RWPE2 (cell line): Measurements from ENCODE around the gene NOL11.

Source experiments
- ATAC-seq: fragments of 200-7000 bp; cut with Tn5 transposase; 3 replicates; pipeline ENCODE4 v1.9.1; 2021; ENCODE audit warnings: low read depth
- DNase-seq: peaks from one replicate; pipeline ENCODE4 v3.0.0-alpha.2; 2020; ENCODE audit warnings: low spot score
- H3K27ac ChIP-seq: fragments of 450-650 bp; 2 replicates; pipeline ENCODE4 v1.5.1; 2017; ENCODE audit warnings: mild to moderate bottlenecking; ENCODE audit not compliant: poor library complexity, severe bottlenecking
- H3K27me3 ChIP-seq: fragments of 250-450 bp; sonication (Bioruptor Pico); 2 replicates; pipeline ENCODE4 v1.5.1; 2021; ENCODE audit warnings: mild to moderate bottlenecking, moderate library complexity; ENCODE audit not compliant: insufficient read depth, poor library complexity, severe bottlenecking
- H3K36me3 ChIP-seq: fragments of 250-450 bp; sonication (Bioruptor Pico); 2 replicates; pipeline ENCODE4 v1.5.1; 2020; ENCODE audit warnings: low read depth, mild to moderate bottlenecking, moderate library complexity
- H3K4me1 ChIP-seq: fragments of 250-450 bp; sonication (Bioruptor Pico); 2 replicates; pipeline ENCODE4 v1.5.1; 2021; ENCODE audit warnings: mild to moderate bottlenecking, moderate library complexity; ENCODE audit not compliant: insufficient read depth, poor library complexity, severe bottlenecking
- H3K4me3 ChIP-seq: fragments of 250-450 bp; sonication (Bioruptor Pico); 2 replicates; pipeline ENCODE4 v1.5.1; 2021; ENCODE audit warnings: mild to moderate bottlenecking, moderate library complexity; ENCODE audit not compliant: severe bottlenecking
- H3K9me3 ChIP-seq: fragments of 250-450 bp; sonication (Bioruptor Pico); 2 replicates; pipeline ENCODE4 v1.5.1; 2021; ENCODE audit warnings: mild to moderate bottlenecking, moderate library complexity; ENCODE audit not compliant: severe bottlenecking
- CTCF ChIP-seq: fragments of 450-650 bp; IDR thresholded peaks from one replicate; pipeline ENCODE4 v1.5.1; 2017; ENCODE audit warnings: mild to moderate bottlenecking, moderate library complexity; ENCODE audit not compliant: poor library complexity, severe bottlenecking

The NOL11 gene

GRCh38 chr17:67759355-67760171 lies 41.8 kb downstream of the NOL11 start:
- TF ChIP-seq CTCF: no peak
- ATAC-seq: no peak
- H3K36me3 ChIP-seq: no peaks in the 10 kb centered on the region
- no peak for DNase-seq
- H3K4me3 ChIP-seq: no peak overlapping the region
- no peaks in the 10 kb centered on the region for H3K27me3 ChIP-seq
- peaks cover 7% of the 10 kb centered on the region for H3K4me1 ChIP-seq
- no peaks in the 10 kb centered on the region for H3K9me3 ChIP-seq
- H3K27ac ChIP-seq: no peak overlapping the region

- Histone ChIP-seq H3K4me1 (no peaks in the 10 kb centered on the region), H3K27me3 (no peaks in the 10 kb centered on the region), H3K9me3 (no peaks in the 10 kb centered on the region), H3K36me3 (no peaks in the 10 kb centered on the region), H3K4me3 (no peak overlapping the region), H3K27ac (no peak overlapping the region)
- ATAC-seq: no peak
- no peak for TF ChIP-seq CTCF
- no peak for DNase-seq
Measured at GRCh38 chr17:67765623-67766022, 47.9 kb downstream of the NOL11 start.

- no peak for TF ChIP-seq CTCF
- H3K4me1 ChIP-seq: no peaks in the 10 kb centered on the region
- no peaks in the 10 kb centered on the region for H3K27me3 ChIP-seq
- H3K27ac ChIP-seq: no peak overlapping the region
- no peaks in the 10 kb centered on the region for H3K36me3 ChIP-seq
- ATAC-seq (no peak), DNase-seq (no peak)
- no peaks in the 10 kb centered on the region for H3K9me3 ChIP-seq
- H3K4me3 ChIP-seq: no peak overlapping the region
Measured at GRCh38 chr17:67769231-67769630, 51.5 kb downstream of the NOL11 start.

GRCh38 chr17:67770539-67770938 lies 52.8 kb downstream of the NOL11 start:
- Histone ChIP-seq H3K27ac (no peak overlapping the region), H3K4me3 (no peak overlapping the region), H3K36me3 (no peaks in the 10 kb centered on the region), H3K9me3 (no peaks in the 10 kb centered on the region), H3K4me1 (no peaks in the 10 kb centered on the region), H3K27me3 (no peaks in the 10 kb centered on the region)
- ATAC-seq (no peak), DNase-seq (no peak)
- no peak for TF ChIP-seq CTCF

- Histone ChIP-seq H3K27me3 (no peaks in the 10 kb centered on the region), H3K4me3 (no peak overlapping the region), H3K27ac (no peak overlapping the region), H3K36me3 (no peaks in the 10 kb centered on the region), H3K9me3 (no peaks in the 10 kb centered on the region), H3K4me1 (no peaks in the 10 kb centered on the region)
- no peak for ATAC-seq
- DNase-seq: no peak
- TF ChIP-seq CTCF: no peak
Measured at GRCh38 chr17:67772679-67773078, 54.9 kb downstream of the NOL11 start.
